ENCODE results near the gene NARS2. TPM values are rescaled to one million over a fixed set of nuclear protein-coding genes. Genes with fewer than 3 reads are reported as not detected.

NARS2 gene
- total RNA-seq, 4 donors from 2014 or later = 12.9 to 29.1 (median 18.7) TPM

GRCh38 chr11:78548911-78549590 is 25.6 kb downstream of the NARS2 start:
- ATAC-seq = no peak
- TF ChIP-seq POLR2A (IDR thresholded peaks at IDR 0.05) (no peak), CTCF (IDR thresholded peaks at IDR 0.05 in 4 of 5, conservative IDR thresholded peaks at IDR 0.05 in 1 of 5) (no peak)

GRCh38 chr11:78547931-78548705 is 26.5 kb downstream of the NARS2 start:
- DNase-seq (no peak), ATAC-seq (no peak)
- no peaks in the 10 kb centered on the region for H3K4me1 ChIP-seq
- no peak overlapping the region for H3K4me3 ChIP-seq
- H3K27ac ChIP-seq = no peak overlapping the region
- H3K27me3 ChIP-seq = no peaks in the 10 kb centered on the region
- TF ChIP-seq POLR2A (IDR thresholded peaks at IDR 0.05) = no peak
- no peak for TF ChIP-seq CTCF (IDR thresholded peaks at IDR 0.05 in 4 of 5, conservative IDR thresholded peaks at IDR 0.05 in 1 of 5)
- intact Hi-C loops (cut with DNase I; ENCODE audit: low total_unique reads) (no loop called here), in situ Hi-C loops (cut with MboI; ENCODE audit: low sequenced_read_pairs in 4 of 4) (no loop called here)
- no peaks in the 10 kb centered on the region for H3K9me3 ChIP-seq
- no peaks in the 10 kb centered on the region for H3K36me3 ChIP-seq

More at GRCh38 chr11:78548911-78549590, 25.6 kb downstream of the NARS2 start:
- in situ Hi-C loops (cut with MboI; ENCODE audit: low sequenced_read_pairs in 4 of 4) = no loop called here
- no peak overlapping the region for H3K4me3 ChIP-seq
- H3K9me3 ChIP-seq = no peaks in the 10 kb centered on the region
- no peaks in the 10 kb centered on the region for H3K27me3 ChIP-seq
- H3K27ac ChIP-seq = no peak overlapping the region
- intact Hi-C loops (cut with DNase I; ENCODE audit: low total_unique reads) = no loop called here
- no peaks in the 10 kb centered on the region for H3K4me1 ChIP-seq
- H3K36me3 ChIP-seq = no peaks in the 10 kb centered on the region
- DNase-seq = no peak

- Histone ChIP-seq H3K4me3 (no peak overlapping the region), H3K27me3 (no peaks in the 10 kb centered on the region), H3K36me3 (no peaks in the 10 kb centered on the region), H3K4me1 (peaks cover 7 to 12% of the 10 kb centered on the region in 2 donors), H3K9me3 (no peaks in the 10 kb centered on the region), H3K27ac (no peak overlapping the region)
- in situ Hi-C loops (cut with MboI; ENCODE audit: low sequenced_read_pairs in 4 of 4) (no loop called here), intact Hi-C loops (cut with DNase I; ENCODE audit: low total_unique reads) (no loop called here)
- TF ChIP-seq CTCF (IDR thresholded peaks at IDR 0.05 in 4 of 5, conservative IDR thresholded peaks at IDR 0.05 in 1 of 5) (no peak), POLR2A (IDR thresholded peaks at IDR 0.05) (no peak)
- no peak for ATAC-seq
- DNase-seq = no peak
Observed at GRCh38 chr11:78542007-78542406, 32.7 kb downstream of the NARS2 start.

GRCh38 chr11:78541537-78541936 is 33.1 kb downstream of the NARS2 start:
- H3K27me3 ChIP-seq = no peaks in the 10 kb centered on the region
- ATAC-seq (no peak), DNase-seq (no peak)
- no peak overlapping the region for H3K4me3 ChIP-seq
- H3K4me1 ChIP-seq = peaks cover 7 to 12% of the 10 kb centered on the region in 2 donors
- intact Hi-C loops (cut with DNase I; ENCODE audit: low total_unique reads) (no loop called here), in situ Hi-C loops (cut with MboI; ENCODE audit: low sequenced_read_pairs in 4 of 4) (no loop called here)
- H3K27ac ChIP-seq = no peak overlapping the region
- no peaks in the 10 kb centered on the region for H3K9me3 ChIP-seq
- H3K36me3 ChIP-seq = no peaks in the 10 kb centered on the region
- TF ChIP-seq CTCF (IDR thresholded peaks at IDR 0.05 in 4 of 5, conservative IDR thresholded peaks at IDR 0.05 in 1 of 5) (no peak), POLR2A (IDR thresholded peaks at IDR 0.05) (no peak)
